Erythroblast (primary cell): ENCODE results near the gene STRADB.

ENCODE experiments used
- GATA1 ChIP-seq: IDR thresholded peaks from 2 replicates; pipeline ENCODE4 v1.6.1; 2011; ENCODE audit warnings: low read depth, mild to moderate bottlenecking, control low read depth, low read length, moderate library complexity
- POLR2A ChIP-seq: IDR thresholded peaks from 2 replicates; pipeline ENCODE4 v1.6.1; 2011; ENCODE audit warnings: mild to moderate bottlenecking, low read length

DNA sequence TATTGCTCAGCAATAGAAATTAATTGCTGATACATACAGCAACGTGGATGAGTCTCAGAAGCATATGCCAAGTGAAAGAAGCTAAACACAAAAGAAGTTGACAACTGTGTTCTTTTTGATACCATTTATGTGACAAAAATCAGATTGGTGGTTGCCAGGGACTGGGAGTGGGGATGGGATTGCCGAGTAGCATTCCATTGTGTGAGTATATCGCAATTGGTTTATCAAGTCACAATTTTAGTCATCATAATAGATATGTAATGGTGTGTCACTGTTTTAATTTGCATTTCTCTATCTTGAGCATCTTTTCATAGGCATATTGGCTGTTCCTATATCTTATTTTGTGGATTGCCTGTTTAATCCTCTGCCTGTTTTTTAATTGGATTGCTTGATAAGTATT lies 20.9 kb downstream of the STRADB start:
- TF ChIP-seq POLR2A = no peak
- TF ChIP-seq GATA1 = no peak
